HG03354 (cell line): Measurements from ENCODE around the gene EXOC4.

Experiments used
- ATAC-seq: cut with Tn5 transposase; IDR thresholded peaks from one replicate; pipeline ENCODE4 v1.9.1; 2021; ENCODE audit warnings: mild to moderate bottlenecking; ENCODE audit not compliant: unreplicated experiment, poor library complexity, severe bottlenecking

Gene EXOC4

DNA sequence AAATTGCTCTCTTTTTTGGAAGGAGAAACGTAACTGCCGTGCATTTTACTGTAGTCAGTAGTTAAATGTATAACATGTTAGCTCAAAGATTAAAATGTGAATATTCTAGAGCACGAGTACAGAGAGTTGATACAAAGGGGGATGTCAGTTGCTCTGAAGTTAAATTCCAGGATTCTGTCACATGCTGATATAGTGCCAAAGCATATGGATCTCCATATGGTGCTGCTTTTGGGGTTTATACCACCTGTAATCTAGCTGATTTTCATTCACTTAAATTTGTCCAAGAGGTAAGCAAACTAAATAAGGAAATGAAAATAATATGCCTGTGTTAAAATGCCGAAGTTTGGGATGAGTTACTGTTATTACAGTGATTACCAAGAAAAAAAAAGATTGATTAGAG is 298.6 kb downstream of the EXOC4 start:
- ATAC-seq: no peak

DNA sequence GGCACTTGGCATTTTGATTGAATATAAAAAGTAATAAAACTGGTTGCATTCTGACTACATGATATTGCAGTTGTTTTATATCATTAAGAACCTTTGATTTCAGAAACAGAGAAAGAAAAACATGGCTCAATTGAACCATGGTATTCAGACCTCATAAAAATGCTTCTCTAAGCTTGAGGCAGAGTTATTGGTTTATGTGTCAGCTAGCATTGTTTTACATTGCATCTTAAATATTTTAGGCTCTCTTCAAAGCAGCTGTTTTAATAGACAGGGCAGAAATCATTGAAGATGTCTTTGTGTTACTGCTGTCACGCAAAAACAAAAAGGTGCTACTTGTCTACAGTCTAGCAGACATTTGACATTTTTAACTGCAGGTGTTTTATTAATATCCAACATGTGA is 299.2 kb downstream of the EXOC4 start:
- no peak for ATAC-seq

DNA sequence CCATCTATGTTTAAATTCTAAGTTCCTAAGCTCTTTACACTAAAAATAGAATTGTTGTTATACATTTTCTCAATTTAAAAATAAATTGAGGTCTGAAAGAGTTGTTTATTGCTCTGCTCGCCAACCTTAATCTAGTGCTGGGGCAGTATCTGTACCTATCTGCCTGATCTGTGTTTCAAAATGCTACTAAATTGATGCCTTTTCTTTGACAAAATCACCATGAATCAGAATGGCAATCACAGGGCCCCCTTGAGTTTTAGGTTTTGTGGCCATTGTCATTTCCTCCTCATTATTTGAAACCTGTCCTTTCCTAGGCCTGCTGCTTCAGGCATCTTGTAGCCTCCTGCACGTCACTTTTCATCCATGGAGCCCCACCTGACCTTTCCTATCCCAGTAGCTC is 301.5 kb downstream of the EXOC4 start:
- ATAC-seq: no peak

DNA sequence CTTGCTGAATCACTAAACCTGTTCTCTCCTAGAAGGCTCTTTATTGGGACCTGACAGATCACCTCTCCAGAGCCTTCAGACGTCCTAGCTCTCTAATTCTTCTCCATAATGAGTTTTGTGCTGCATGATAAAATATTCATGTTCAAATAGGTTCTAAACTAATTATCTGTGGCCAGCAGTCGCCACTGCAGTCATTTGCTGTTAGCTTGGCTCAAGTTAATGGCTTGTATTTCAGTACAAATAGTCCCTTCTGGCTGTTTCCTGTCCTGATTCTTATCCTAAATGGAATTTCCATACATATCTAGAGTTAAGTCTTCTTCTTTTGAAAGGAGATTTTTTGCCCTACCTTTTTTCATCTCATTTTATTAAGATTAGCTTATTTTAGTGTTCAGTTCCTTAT is 303.2 kb downstream of the EXOC4 start:
- no peak for ATAC-seq

DNA sequence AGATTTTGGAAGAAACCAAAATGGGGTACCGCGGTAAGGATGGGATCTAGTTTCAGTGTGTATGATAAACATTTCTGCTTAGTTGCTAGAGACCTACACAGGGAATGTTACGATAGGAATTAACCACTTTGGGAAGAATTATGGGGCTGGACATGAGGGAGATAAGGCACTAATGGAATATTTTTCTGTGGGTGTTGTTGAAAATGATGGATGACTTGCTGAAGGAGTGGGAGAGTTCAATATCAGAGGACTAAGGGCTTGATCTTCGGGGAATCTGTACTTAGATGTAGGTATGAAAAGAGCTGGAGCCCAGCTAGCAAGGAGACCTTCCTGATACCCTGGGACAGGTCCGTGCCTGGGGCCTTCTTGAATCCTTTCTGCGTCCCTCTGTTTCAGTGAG is 303.7 kb downstream of the EXOC4 start:
- ATAC-seq: no peak

DNA sequence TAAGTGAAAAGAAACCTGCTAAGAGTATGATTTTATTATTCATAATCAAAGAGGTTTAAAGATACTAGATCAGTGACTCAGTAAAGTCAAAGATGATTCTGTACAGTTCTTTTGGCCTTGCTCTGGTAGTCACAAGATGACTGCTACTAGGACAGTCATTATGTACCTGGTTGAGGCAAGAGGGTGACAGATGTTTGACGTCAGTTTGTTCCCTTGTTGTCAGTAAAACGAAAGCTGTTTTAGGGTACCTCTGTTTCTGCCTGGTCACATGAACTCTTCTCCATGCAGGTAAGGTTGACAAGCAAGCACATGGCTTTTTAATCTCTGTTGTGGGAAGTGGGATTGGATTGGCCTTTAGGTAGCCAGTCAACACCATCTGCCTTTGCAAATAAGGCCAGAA is 308.0 kb downstream of the EXOC4 start:
- no peak for ATAC-seq

DNA sequence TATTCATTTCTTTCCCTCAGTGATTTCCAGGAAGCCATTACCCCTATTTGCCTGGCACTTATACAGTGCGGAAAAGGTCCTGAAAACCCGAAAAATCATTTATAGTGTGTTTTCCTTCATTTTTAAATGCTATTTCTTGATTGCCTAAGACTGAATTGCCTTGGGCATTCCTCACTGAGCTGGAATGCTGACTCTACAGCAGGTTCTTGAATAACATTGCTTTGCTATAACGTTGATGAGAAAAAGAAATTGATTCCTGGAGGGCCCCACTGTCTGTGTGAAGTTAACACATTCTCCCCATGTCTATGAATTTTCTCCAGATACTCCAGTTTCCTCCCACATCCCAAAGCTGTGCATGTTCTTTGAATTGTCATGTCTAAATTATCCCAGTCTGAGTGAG is 308.5 kb downstream of the EXOC4 start:
- ATAC-seq: no peak

DNA sequence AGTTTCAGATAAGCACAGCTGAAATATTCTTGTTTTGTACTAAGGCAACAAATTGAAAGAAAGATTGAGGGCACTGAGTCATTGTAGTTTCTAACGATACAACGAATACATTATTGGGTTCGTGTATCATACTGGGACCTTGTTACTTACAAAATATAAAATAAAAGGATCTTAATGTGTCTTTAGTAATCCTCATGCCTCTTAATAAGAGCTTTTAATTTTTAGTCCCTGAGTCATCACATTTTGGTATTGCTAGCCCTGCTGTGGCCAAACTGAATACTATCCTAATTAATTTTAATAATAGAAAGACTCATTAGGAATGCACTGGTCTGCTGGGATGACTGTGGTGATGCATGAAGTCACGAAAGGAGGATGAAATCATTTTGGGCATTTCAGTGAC is 309.7 kb downstream of the EXOC4 start:
- no peak for ATAC-seq

DNA sequence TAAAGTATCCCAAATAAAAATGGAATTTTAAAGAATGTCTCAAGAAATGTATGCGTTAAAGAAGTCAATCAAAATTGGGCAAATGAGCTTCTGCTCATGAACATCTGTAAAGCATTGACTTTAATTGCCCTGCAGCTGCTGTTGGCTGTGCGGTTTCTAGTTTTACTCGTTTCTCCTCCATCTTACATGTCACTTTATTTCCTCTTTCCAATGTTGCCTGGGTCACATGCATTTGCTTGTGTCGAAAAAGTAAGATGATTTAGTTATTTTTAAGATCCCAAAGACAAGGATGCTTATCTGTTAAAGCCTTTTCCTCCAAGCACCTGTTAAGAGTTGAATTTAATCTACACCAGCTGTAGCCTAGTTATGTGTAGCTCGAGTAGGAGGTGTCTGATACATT is 310.4 kb downstream of the EXOC4 start:
- no peak for ATAC-seq

DNA sequence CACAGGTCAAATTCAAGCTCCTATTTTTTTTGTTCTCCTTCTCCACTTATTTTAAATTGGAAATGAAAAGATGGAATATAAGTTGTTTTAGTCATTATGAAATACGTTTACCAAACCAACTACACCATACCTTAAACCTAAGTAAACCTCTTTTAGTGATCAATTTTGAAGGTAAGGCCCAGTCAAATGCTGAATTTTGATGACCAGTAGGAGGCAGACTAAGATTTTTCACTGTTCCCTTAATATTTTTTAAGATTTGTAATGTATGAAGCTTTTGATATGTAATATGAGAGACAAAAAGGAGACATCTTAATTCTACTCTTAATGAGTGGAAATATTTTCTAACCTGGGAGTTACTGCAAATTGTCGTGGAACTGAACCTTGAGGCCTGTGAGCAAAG is 311.6 kb downstream of the EXOC4 start:
- no peak for ATAC-seq

DNA sequence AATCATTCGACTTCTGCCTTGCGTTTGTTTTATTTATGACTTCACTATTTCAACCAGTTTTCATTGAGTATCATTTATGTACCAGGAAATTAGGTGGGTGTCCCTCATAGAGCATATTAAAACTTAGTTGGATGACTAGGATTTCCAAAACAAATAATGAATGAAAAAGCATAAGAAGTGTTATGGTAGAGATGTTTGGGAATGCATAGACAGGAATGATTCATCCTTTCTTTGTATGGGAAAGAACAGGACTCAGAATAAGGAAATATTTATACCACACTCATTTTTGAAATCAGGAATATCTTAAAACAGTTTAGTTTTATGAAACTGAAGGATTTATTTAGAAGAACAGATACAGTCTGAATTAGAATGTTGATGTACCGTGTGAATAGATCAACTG is 315.7 kb downstream of the EXOC4 start:
- ATAC-seq: no peak

DNA sequence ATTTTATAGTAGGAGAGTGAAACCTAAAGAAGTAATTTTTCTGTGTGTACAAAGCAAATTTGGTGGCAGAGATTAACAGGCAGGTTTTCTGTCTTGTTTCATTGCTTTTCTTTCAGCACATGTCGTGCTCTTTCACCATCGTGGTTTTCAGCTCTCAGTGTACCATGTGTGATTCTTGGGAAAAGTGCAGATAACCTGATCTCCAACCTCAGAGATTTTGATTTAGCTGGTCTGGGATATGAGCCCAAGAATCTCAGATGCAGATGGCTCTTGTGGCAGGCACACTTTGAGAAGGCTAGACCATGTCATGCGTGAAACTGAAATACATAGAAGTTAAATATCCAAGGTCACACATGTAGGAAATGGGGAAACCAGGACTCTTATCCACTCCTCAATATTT is 317.4 kb downstream of the EXOC4 start:
- ATAC-seq: no peak

DNA sequence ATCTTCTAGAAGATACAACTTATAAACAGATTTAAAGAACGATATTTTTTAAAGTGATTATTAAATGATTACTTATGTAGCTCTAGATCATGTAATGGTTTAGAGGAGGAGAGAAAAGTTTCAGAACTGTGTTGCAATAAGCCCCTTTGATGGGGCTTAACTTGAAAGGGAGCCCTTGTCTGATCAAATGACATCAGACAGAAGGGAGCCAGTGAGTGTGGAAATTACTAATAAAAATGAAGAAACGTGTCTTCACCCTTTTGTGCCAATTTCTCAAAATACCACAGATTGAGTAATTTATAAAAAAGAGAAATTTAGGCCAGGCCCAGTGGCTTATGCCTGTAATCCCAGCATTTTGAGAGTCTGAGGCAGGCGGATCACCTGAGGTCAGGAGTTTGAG is 318.2 kb downstream of the EXOC4 start:
- no peak for ATAC-seq

DNA sequence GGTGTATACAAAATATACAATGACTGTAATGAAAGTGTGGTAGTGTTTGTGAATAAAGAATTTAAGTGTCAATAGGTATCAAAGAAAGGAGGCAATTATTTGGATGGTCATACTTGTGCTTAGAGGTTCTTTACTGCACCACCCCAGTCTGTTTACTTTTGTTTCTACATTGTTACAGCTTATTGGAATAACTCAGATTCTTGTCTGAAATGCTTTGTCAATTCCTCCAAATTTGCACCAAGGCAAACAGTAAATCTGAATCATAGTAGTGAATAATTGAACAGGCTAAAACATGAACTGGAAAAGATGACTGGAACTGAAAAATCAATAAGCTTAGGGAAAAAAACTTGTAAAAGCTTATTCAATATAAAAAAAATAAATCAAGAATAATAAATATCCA is 319.2 kb downstream of the EXOC4 start:
- no peak for ATAC-seq

DNA sequence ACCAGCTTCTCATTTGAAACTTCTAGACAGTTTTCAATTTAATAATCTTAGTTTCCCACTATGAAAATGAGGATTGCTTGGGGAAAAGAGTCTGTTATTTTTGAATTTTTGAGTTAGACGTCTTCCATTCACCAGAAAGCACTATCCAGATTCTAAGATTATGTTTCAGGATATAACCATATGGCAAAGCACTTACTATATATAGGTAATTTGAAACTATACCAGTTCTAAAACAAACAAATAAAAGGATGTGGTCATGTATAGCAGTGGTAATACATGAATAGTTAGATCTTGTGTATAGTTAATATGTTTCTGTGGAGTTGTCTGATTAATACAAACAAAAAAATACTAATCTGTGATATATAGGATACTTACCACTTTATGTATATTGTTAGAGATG is 320.0 kb downstream of the EXOC4 start:
- ATAC-seq: no peak

DNA sequence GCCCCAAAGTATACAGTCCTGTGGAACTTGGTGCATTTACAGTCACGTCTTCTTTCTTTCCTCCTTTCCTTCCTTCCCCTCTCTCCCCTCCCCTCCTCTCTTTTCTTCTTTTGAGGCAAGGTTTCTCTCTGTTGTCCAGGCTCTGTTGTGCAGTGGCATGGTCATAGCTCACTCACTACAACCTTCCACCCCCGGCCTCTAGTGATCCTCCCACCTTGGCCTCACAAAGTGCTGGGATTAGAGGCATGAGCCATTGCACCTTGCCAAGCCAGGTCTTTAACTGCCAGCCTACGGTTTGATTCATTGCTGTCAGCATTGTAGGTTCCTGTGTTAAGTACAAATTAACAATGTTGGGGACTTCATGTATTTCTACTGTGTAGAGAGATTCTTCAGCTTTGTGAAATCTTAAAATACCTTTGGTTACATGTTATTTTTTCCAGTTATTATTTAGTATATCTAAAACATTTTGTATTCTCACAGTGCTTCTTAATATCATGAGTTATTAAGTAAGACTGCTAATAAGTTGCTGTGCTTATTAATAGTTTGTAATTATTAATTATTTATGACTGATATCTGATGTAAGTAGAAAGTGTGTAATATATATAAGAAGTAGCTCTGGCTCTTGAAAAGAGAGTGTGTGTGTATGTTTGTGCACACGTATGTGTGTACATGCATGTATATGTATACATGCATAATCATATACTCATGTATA is 320.8 kb downstream of the EXOC4 start:
- ATAC-seq: no peak

DNA sequence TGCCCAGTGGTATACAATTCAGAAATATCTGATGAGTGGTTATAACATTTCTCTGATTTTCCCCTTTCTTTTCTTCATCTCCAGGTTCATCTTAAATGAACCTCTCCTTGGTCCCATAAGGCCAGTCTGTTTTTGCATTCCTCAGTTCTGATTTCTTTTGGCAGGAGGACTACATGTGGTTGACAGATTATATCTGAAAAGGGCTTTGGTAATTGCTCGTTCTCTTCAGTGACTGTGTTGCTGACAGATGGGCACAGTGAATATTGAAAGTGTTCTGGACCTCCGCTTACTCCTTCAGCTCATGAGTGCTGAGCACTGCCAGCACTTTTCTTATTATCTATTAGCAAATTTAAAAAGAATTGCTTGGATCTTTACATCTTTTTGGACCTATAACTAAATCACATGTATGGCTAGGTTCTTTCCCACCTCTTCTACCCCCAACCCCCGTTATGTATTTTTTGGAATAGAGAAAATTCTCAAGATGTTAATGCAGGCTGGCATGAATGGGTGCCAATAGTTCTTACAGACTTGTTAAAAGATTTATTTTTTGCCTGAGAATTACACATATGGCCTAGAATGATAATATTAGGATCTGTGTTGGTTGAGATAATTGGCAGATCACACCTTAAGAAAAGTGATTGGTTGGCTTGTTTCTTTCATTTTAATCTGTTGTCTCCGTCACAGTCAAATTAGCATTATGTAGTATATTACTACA is 323.0 kb downstream of the EXOC4 start:
- ATAC-seq: no peak

DNA sequence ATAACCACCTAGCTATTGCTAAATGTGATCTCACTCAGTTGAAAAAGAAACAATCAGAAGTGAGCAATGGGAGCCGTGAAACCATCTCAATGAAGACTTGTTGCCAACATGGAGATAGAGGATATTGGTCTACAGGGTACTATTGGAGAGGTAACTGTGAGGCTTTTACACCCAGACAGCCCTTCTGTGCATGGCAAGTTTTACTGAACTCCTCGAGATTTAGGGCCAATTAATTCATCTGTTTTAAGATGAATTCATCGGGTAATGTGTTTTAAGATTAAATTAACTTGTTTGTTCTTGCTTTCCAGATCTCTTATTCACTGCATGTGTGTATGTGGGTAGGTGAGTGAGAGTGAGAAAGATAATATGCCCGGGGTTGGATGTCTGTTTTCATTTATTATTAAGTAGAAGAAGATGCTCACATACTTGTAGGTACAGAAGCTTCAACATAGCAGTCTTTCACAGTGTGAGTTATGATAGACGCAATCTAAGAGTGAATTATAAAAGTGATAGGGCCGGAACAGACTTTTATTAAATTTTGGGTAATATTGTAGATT is 323.8 kb downstream of the EXOC4 start:
- ATAC-seq: no peak

DNA sequence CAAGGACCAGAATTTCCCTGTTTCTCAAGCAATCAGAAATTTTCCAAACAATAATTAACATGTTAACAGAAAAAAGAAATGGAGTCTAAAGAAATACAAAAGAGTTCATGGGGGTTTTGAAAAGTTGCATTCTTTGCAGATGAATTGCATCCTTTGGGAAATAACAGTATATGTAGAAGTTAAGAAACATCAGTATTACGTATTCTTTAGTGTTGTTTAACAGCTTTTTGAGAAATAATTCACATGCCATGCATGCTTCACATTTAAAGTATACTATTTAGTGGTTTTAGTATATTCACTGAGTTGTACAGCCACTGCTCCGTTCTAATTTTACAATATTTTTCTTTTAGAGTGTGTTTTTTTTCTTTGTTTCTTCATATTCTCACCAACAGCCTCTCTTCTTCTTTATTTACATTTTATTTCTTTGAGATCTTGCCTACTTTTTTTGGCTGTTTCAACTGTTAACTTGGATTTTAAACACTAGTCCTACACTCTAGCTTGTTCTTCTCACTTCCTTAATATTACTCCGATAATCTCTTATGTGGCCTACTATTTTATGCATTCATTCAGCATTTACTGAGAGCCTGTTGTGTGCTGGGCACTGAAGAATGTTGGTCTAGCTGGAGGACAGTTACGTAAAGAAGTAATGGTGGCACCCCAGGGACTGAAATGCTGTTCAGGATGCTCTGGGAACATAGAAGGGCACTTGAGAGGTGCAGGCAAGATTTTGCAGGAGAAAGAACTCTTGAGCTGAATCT is 330.1 kb downstream of the EXOC4 start:
- no peak for ATAC-seq

DNA sequence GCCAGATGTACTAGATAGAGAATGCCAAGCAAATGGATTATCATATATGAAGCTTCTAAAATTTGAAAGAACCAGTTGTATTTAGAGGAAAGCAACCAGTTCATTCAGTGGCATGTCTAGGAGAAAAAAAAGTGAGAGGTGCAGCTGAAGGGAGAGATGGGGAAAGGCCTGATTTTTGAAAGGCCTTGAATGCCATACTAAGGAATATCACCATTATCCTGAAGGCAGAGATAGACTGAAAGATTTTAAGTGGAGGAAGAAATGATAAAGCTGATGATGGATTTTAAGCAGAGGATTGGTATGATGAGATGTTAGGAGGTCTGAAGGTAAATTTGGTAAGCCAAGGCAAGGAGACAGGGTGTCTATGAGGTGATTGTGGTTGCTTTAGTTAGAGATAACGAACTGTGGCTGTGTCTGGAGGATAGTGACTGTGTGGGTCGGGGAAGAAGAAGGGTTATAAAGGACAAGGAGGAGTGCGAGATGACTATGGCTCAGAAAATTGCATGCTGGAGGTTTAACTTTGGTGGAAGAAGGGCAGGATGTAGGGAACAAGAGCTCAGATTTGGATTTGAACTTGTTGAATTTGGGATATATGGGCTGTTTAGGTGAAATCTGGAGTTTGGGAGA is 330.8 kb downstream of the EXOC4 start:
- no peak for ATAC-seq
